Measurements from ENCODE around the gene ASPSCR1.

DNA sequence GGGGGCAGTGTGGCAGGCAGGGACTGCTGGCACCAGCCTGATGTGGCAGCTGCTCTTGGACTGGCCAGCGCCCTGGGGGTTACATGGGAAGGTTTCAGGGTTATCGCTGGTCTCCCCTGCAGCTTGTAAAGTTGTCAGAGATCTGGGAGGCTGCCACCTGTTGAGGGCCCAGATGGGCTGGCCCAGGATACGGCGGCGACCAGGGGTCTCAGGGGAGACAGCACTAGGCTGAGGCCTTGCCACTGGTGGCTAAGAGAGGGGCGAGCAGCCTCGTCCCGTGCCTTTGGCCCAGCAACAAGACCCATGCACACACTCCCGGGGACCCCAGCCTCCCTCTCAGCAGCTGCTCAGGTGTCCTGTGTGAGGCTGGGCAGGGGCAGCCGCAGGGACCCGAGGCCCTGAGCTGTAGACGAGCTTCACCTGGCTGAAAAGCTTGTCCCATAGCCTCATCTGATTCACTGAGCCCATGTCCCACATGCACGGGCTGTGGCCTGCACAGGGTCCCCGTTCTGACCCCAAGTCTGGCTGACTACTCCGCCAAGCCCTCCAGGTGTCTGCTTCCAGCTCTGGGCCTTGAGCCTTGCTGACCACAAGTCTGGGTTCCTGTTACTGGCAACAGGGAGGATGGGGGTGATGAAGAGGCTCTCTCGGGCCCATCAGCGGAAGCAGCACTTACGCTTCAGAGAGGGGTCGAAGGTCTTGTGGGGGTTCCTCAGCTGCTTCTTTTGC, 82.0 kb downstream of the ASPSCR1 start:
- TF ChIP-seq, protein P1, sequence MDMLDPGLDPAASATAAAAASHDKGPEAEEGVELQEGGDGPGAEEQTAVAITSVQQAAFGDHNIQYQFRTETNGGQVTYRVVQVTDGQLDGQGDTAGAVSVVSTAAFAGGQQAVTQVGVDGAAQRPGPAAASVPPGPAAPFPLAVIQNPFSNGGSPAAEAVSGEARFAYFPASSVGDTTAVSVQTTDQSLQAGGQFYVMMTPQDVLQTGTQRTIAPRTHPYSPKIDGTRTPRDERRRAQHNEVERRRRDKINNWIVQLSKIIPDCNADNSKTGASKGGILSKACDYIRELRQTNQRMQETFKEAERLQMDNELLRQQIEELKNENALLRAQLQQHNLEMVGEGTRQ (CRISPR knock-in tag; IDR thresholded peaks at IDR 0.05): no peak
- TF ChIP-seq, protein P2, sequence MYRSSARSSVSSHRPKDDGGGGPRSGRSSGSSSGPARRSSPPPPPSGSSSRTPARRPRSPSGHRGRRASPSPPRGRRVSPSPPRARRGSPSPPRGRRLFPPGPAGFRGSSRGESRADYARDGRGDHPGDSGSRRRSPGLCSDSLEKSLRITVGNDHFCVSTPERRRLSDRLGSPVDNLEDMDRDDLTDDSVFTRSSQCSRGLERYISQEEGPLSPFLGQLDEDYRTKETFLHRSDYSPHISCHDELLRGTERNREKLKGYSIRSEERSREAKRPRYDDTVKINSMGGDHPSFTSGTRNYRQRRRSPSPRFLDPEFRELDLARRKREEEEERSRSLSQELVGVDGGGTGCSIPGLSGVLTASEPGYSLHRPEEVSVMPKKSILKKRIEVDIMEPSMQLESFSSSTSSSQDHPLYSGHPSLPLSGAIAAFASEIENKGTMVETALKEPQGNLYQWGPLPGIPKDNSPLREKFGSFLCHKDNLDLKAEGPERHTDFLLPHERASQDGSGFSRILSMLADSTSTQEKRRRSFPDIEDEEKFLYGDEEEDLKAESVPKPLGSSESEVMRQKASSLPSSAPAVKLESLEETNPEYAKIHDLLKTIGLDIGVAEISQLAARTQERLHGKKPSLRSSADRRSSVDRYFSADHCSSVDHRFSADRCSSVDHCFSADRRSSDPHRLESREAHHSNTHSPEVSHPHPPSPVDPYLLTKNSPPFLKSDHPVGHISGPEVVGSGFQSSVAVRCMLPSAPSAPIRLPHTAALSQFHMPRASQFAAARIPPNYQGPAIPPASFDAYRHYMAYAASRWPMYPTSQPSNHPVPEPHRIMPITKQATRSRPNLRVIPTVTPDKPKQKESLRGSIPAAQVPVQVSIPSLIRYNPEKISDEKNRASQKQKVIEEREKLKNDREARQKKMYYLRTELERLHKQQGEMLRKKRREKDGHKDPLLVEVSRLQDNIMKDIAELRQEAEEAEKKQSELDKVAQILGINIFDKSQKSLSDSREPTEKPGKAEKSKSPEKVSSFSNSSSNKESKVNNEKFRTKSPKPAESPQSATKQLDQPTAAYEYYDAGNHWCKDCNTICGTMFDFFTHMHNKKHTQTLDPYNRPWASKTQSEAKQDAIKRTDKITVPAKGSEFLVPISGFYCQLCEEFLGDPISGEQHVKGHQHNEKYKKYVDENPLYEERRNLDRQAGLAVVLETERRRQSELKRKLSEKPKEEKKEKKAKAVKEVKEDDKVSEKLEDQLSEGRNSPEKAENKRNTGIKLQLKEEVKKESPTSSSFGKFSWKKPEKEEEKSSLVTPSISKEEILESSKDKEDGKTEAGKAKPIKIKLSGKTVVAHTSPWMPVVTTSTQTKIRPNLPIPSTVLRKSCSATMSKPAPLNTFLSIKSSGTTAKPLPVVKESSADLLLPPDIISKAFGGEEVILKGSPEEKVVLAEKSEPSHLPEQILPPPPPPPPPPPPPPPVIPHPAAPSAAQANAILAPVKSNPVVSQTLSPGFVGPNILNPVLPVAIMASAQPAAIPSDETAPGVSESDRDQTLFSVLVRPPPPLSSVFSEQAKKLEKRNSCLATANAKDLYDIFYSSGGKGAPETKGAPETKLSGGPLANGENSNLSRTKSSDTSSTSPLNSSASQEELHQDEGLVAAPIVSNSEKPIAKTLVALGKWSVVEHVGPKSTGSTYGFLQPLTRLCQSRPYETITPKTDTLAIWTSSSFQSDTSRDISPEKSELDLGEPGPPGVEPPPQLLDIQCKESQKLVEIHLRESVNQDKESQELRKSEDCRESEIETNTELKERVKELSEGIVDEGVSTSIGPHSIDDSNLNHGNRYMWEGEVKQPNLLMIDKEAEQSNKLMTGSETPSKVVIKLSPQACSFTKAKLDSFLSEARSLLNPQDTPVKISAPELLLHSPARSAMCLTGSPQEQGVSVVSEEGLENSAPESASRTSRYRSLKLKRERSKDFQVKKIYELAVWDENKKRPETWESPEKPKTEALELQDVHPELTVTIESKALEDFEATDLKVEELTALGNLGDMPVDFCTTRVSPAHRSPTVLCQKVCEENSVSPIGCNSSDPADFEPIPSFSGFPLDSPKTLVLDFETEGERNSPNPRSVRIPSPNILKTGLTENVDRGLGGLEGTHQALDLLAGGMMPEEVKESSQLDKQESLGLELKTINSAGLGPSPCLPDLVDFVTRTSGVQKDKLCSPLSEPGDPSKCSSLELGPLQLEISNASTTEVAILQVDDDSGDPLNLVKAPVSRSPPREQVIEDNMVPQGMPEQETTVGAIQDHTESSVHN (IDR thresholded peaks at IDR 0.05; ENCODE audit: borderline replicate concordance in 1 of 2, low read depth in 1 of 2): no peak

Measured in K562 (cell line).